PFSK-1 (cell line): ENCODE results near the gene MPEG1.

Experiments used
- FOXP2 ChIP-seq: optimal IDR thresholded peaks from 2 replicates; pipeline ENCODE3; 2011; ENCODE audit warnings: borderline replicate concordance, control low read depth, inconsistent platforms; ENCODE audit not compliant: insufficient read depth; ENCODE audit errors: extremely low read length, extremely low read depth
- POLR2AphosphoS5 ChIP-seq: IDR thresholded peaks from 2 replicates; pipeline ENCODE4 v1.6.1; 2012; ENCODE audit warnings: low read depth, mild to moderate bottlenecking, control low read depth, low read length, moderate library complexity
- REST ChIP-seq, 2 experiments: IDR thresholded peaks; 2 replicates each; pipeline versions ENCODE4 v1.6.1 to v1.8.0; 2011 to 2012; ENCODE audit warnings: low read depth in 2 of 2, low read length in 2 of 2, control low read depth in 1 of 2, inconsistent platforms in 1 of 2, mild to moderate bottlenecking in 1 of 2, moderate library complexity in 1 of 2; ENCODE audit not compliant: insufficient read depth in 1 of 2
- SIN3A ChIP-seq: IDR thresholded peaks from 2 replicates; pipeline ENCODE4 v1.6.1; 2012; ENCODE audit warnings: mild to moderate bottlenecking, low read length, moderate library complexity, borderline replicate concordance; ENCODE audit not compliant: insufficient read depth
- TAF1 ChIP-seq: IDR thresholded peaks from 2 replicates; pipeline ENCODE4 v1.6.1; 2012; ENCODE audit warnings: low read length, control low read depth, borderline replicate concordance; ENCODE audit not compliant: insufficient read depth

MPEG1 gene

GRCh38 chr11:59187587-59187986 is 25.1 kb downstream of the MPEG1 start:
- no peak for TF ChIP-seq TAF1
- TF ChIP-seq REST (IDR thresholded peaks at IDR 0.05; ENCODE audit: insufficient read depth in 1 of 2, low read depth in 2 of 2, low read length in 2 of 2): no peak
- TF ChIP-seq POLR2AphosphoS5: no peak
- TF ChIP-seq FOXP2: no peak
- no peak for TF ChIP-seq SIN3A

DNA sequence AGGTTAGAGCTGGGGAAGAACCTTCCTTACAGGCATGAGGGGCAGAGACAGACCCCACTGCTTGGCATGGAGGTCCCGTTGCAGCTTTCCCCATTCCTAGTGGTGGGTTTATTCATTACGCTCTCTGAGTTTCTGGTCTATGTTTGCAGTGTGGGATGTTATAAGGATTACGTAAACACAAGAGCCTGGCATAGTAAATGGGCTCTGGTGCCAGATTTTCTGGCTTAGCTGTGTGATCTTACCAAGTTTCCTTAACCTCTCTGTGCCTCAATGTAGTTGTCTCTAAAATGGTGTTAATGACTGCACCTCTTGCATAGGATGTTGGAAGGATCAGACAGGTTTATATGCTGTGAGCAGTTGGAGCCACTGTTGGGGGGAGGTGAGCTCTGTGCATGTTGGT is 25.7 kb downstream of the MPEG1 start:
- TF ChIP-seq FOXP2: no peak
- TF ChIP-seq SIN3A: no peak
- TF ChIP-seq TAF1: no peak
- no peak for TF ChIP-seq REST (IDR thresholded peaks at IDR 0.05; ENCODE audit: insufficient read depth in 1 of 2, low read depth in 2 of 2, low read length in 2 of 2)
- TF ChIP-seq POLR2AphosphoS5: no peak

DNA sequence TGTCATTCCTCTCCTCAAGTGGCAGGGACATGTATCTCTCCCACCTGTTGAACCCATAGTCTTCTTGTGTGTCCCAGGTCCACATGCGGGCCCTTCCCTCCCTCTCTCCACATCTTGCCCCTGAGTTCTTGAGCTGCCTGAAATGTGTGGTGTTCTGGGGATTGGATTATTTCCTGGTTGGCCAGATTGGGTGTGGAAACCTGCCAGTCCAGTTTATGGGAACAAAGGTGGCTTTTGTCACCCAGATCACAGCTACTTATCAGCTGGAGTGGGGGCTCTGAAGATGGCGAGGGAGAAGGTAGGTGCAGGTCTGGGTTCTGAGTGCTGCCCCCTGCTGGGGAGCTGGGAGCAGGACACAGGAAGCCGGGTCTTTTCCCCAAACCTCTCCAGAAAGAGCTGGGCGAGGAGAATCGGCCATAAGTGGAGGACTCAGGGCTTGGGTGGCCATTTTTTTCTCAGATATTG is 26.6 kb downstream of the MPEG1 start:
- TF ChIP-seq REST (IDR thresholded peaks at IDR 0.05; ENCODE audit: insufficient read depth in 1 of 2, low read depth in 2 of 2, low read length in 2 of 2) (no peak), TAF1 (no peak), SIN3A (no peak), FOXP2 (no peak), POLR2AphosphoS5 (no peak)

DNA sequence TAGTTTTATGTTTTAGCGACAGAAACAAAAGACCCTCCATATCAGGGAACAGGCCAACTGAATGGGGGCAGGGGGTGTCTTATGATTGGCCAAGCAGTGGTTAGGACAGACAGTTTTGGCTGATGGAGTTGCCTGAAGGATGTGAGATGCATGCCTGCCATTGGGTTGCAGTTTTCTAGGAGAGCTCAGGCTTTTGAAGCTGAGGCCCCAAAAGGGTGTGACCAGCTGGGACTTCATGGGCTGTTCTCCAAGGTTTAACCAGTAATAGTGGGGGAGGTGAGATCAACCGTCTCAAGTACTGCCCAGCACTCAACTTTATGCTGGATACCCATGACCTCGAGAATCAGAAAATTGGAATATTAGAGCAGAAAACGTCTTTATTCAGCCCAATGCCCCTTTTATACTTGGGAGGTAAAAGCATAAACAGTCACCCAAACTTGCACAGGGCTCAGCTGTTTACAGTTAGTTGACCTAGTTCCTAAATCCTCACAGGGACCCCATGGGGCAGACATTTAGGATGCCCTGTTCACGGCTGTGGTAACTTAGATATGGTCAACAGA is 27.3 kb downstream of the MPEG1 start:
- TF ChIP-seq POLR2AphosphoS5 (no peak), REST (IDR thresholded peaks at IDR 0.05; ENCODE audit: insufficient read depth in 1 of 2, low read depth in 2 of 2, low read length in 2 of 2) (no peak), SIN3A (no peak), FOXP2 (no peak), TAF1 (no peak)

GRCh38 chr11:59184691-59185339 is 27.9 kb downstream of the MPEG1 start:
- no peak for TF ChIP-seq TAF1

GRCh38 chr11:59183771-59184170 is 29.0 kb downstream of the MPEG1 start:
- TF ChIP-seq FOXP2: no peak
- TF ChIP-seq POLR2AphosphoS5: no peak
- TF ChIP-seq REST (IDR thresholded peaks at IDR 0.05; ENCODE audit: insufficient read depth in 1 of 2, low read depth in 2 of 2, low read length in 2 of 2): no peak
- no peak for TF ChIP-seq TAF1
- TF ChIP-seq SIN3A: no peak
